ENCODE data around the gene COX8C. TPM values are rescaled to one million over a fixed set of nuclear protein-coding genes. Genes with fewer than 3 reads are reported as not detected.
"Not testable (repeated sequence)": the region's sequence is repeated elsewhere in the genome, so short reads cannot be mapped to it uniquely, and the experiment has no call there.

Gene COX8C
- total RNA-seq, 1 donor from 2014 or later, result not detected

DNA sequence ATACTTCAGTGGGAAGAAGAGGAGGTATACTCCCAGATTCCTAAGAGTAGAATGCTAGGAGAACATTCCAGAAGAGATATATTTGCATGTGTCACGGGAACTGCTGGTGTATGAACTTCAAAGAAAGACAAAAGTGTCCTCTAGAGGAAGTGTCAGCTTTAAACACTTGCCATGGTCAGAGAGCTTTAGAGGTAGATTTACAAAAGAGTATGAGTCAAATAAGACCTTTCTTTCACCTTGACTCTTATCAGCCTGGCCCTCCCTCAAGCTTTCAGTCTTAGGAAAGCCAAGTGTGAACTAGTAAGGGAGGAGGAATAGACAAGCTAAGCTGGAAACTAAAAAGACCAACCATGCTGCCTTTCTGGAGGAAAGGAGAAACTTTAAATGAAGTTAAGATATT, 34.7 kb downstream of the COX8C start:
- H3K4me3 Mint-ChIP-seq (ENCODE audit: unreplicated experiment), result no peak overlapping the region
- TF ChIP-seq, protein P1, sequence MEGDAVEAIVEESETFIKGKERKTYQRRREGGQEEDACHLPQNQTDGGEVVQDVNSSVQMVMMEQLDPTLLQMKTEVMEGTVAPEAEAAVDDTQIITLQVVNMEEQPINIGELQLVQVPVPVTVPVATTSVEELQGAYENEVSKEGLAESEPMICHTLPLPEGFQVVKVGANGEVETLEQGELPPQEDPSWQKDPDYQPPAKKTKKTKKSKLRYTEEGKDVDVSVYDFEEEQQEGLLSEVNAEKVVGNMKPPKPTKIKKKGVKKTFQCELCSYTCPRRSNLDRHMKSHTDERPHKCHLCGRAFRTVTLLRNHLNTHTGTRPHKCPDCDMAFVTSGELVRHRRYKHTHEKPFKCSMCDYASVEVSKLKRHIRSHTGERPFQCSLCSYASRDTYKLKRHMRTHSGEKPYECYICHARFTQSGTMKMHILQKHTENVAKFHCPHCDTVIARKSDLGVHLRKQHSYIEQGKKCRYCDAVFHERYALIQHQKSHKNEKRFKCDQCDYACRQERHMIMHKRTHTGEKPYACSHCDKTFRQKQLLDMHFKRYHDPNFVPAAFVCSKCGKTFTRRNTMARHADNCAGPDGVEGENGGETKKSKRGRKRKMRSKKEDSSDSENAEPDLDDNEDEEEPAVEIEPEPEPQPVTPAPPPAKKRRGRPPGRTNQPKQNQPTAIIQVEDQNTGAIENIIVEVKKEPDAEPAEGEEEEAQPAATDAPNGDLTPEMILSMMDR (IDR thresholded peaks at IDR 0.05; ENCODE audit: partially characterized antibody, unreplicated experiment), result no peak
- no peaks in the 10 kb centered on the region for H3K4me1 Mint-ChIP-seq (ENCODE audit: low read depth, unreplicated experiment)
- no peak overlapping the region for H3K27ac Mint-ChIP-seq (ENCODE audit: unreplicated experiment)
- DNase-seq, result no peak
- no peaks in the 10 kb centered on the region for H3K36me3 Mint-ChIP-seq (ENCODE audit: unreplicated experiment)
- no peaks in the 10 kb centered on the region for H3K27me3 Mint-ChIP-seq (ENCODE audit: unreplicated experiment)
- peaks cover 2% of the 10 kb centered on the region for H3K9me3 Mint-ChIP-seq (ENCODE audit: unreplicated experiment)

DNA sequence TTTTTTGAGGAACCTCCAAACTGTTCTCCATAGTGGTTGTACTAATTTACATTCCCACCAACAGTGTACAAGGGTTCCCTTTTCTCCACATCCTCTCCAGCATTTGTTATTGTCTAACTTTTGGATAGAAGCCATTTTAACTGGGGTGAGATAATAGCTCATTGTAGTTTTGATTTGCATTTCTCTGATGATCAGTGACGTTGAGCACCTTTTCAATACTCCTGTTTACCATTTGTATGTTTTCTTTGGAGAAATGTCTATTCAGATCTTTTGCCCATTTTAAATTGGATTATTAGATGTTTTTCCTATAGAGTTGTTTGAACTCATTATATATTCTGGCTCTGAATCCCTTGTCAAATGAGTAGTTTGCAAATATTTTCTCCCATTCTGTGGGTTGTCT, 37.3 kb downstream of the COX8C start:
- H3K27ac Mint-ChIP-seq (ENCODE audit: unreplicated experiment); H3K4me3 Mint-ChIP-seq (ENCODE audit: unreplicated experiment); DNase-seq; H3K4me1 Mint-ChIP-seq (ENCODE audit: low read depth, unreplicated experiment); H3K27me3 Mint-ChIP-seq (ENCODE audit: unreplicated experiment); H3K9me3 Mint-ChIP-seq (ENCODE audit: unreplicated experiment); H3K36me3 Mint-ChIP-seq (ENCODE audit: unreplicated experiment): not testable (repeated sequence)

DNA sequence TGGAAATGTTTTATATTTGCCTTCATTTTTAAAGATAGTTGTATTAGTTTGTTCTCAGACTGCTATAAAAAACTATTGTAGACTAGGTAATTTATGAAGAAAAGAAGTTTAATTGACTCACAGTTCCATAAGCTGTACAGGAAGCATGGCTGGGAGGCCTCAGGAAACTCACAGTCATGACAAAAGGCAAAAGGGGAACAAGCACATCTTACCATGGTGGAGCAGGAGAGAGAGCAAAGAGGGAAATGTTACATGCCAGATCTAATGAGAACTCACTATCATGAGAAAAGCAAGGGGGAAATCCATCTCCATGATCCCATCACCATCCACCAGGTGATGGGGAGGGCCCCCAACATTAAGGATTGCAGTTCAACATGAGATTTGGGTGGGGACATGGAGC, 48.2 kb downstream of the COX8C start:
- Mint-ChIP-seq H3K4me1 (ENCODE audit: low read depth, unreplicated experiment) (no peaks in the 10 kb centered on the region), H3K4me3 (ENCODE audit: unreplicated experiment) (no peak overlapping the region), H3K27ac (ENCODE audit: unreplicated experiment) (no peak overlapping the region), H3K36me3 (ENCODE audit: unreplicated experiment) (peaks cover 4% of the 10 kb centered on the region), H3K9me3 (ENCODE audit: unreplicated experiment) (peaks cover 3% of the 10 kb centered on the region), H3K27me3 (ENCODE audit: unreplicated experiment) (peaks cover 2% of the 10 kb centered on the region)
- DNase-seq, result no peak
- TF ChIP-seq, protein P1 (IDR thresholded peaks at IDR 0.05; ENCODE audit: partially characterized antibody, unreplicated experiment), result no peak

DNA sequence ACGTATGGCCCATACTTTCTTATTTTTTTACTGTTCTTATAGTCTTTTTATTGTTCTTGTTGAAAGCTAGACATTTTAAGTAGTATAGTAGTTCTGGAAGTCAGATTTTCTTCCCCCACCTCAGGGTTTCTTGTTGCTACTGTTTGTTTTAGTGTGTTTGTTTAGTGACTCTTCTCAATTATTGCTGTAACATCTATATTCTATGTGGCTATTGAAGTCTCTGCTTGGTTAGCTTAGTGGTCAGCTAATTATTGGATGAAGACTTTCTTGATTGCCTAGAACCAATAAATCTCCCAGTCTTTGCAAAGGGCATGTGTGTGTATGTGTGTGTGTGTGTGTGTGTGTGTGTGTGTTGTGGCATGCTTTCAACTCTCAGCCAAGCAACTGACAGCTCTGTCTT, 49.5 kb downstream of the COX8C start:
- Mint-ChIP-seq H3K4me3 (ENCODE audit: unreplicated experiment) (no peak overlapping the region), H3K27ac (ENCODE audit: unreplicated experiment) (no peak overlapping the region), H3K27me3 (ENCODE audit: unreplicated experiment) (peaks cover 2% of the 10 kb centered on the region), H3K36me3 (ENCODE audit: unreplicated experiment) (peaks cover 4% of the 10 kb centered on the region), H3K4me1 (ENCODE audit: low read depth, unreplicated experiment) (no peaks in the 10 kb centered on the region), H3K9me3 (ENCODE audit: unreplicated experiment) (peaks cover 3% of the 10 kb centered on the region)
- DNase-seq, result no peak
- TF ChIP-seq, protein P1 (IDR thresholded peaks at IDR 0.05; ENCODE audit: partially characterized antibody, unreplicated experiment), result no peak

Other genes with a start within 250 kb of the COX8C start
- 132 TPM for gene ITPK1, start 231.3 kb upstream of the COX8C start, total RNA-seq (ENCODE audit: unreplicated experiment)
- gene MOAP1, start 162.3 kb upstream of the COX8C start, total RNA-seq (ENCODE audit: unreplicated experiment), result 60.4 TPM
- 15.9 TPM for gene LYSET, start 161.9 kb upstream of the COX8C start, total RNA-seq (ENCODE audit: unreplicated experiment)
- 6.5 TPM for gene GON7, start 140.1 kb upstream of the COX8C start, total RNA-seq (ENCODE audit: unreplicated experiment)
- gene UBR7, start 139.9 kb upstream of the COX8C start, total RNA-seq (ENCODE audit: unreplicated experiment), result 17.4 TPM
- 41.1 TPM for gene BTBD7, start 14.1 kb upstream of the COX8C start, total RNA-seq (ENCODE audit: unreplicated experiment)
- 29.5 TPM for gene UNC79, start 83.8 kb downstream of the COX8C start, total RNA-seq (ENCODE audit: unreplicated experiment)